Right atrium auricular region (tissue), 2 donors: ENCODE data around the gene SGO2. TPM values are rescaled to one million over a fixed set of nuclear protein-coding genes. Genes with fewer than 3 reads are reported as not detected.

Source experiments
- DNase-seq: peaks from one replicate; pipeline ENCODE4 v3.0.0-alpha.2; 2019; ENCODE audit warnings: low spot score
- H3K27ac ChIP-seq, 2 donors: fragments of 200-600 bp; sonication (generic); 1 replicate in 1 of 2; 2 replicates in 1 of 2; pipeline ENCODE4 v1.5.1; 2016 to 2019
- H3K27me3 ChIP-seq, 2 donors: fragments of 200-600 bp; sonication (generic); one replicate each; pipeline versions ENCODE4 v1.5.1 to v1.6.0; 2017 to 2019
- H3K36me3 ChIP-seq: fragments of 200-600 bp; sonication (generic); one replicate; pipeline ENCODE4 v1.5.1; 2016
- H3K4me1 ChIP-seq, 2 donors: fragments of 200-600 bp; sonication (generic); one replicate each; pipeline versions ENCODE4 v1.5.1 to v1.6.0; 2017 to 2019
- H3K4me3 ChIP-seq, 2 donors: fragments of 200-600 bp; sonication (generic); 1 replicate in 1 of 2; 2 replicates in 1 of 2; pipeline ENCODE4 v1.5.1; 2017 to 2019; ENCODE audit warnings: mild to moderate bottlenecking in 1 of 2, moderate library complexity in 1 of 2
- H3K9me3 ChIP-seq, 2 donors: fragments of 200-600 bp; sonication (generic); one replicate each; pipeline ENCODE4 v1.5.1; 2019
- CTCF ChIP-seq, 2 donors: fragments of 200-600 bp; sonication (generic); IDR thresholded peaks; one replicate each; pipeline ENCODE4 v1.5.1; 2019; ENCODE audit warnings: antibody characterized with exemption in 2 of 2
- total RNA-seq, 2 donors: library from RNA; depleted of rRNA; stranded (reverse); fragments of >200 nt; gene quantifications; one replicate each; pipeline ENCODE4 v1.1.0, GENCODE V29; 2016

Gene SGO2
- total RNA-seq, 2 donors from 2014 or later, result 1.9 to 2.5 TPM

GRCh38 chr2:200593905-200594304, 67.9 kb downstream of the SGO2 start:
- DNase-seq, result no peak
- TF ChIP-seq CTCF (IDR thresholded peaks at IDR 0.05), result no peak
- Histone ChIP-seq H3K9me3 (no peaks in the 10 kb centered on the region), H3K4me3 (no peak overlapping the region), H3K27me3 (no peaks in the 10 kb centered on the region), H3K4me1 (no peaks in the 10 kb centered on the region), H3K36me3 (no peaks in the 10 kb centered on the region), H3K27ac (no peak overlapping the region)

GRCh38 chr2:200595913-200596312, 69.9 kb downstream of the SGO2 start:
- Histone ChIP-seq H3K9me3 (no peaks in the 10 kb centered on the region), H3K4me1 (no peaks in the 10 kb centered on the region), H3K36me3 (no peaks in the 10 kb centered on the region), H3K27me3 (no peaks in the 10 kb centered on the region), H3K27ac (no peak overlapping the region), H3K4me3 (no peak overlapping the region)
- TF ChIP-seq CTCF (IDR thresholded peaks at IDR 0.05), result no peak
- DNase-seq, result no peak

GRCh38 chr2:200596774-200597570, 71.0 kb downstream of the SGO2 start:
- Histone ChIP-seq H3K27ac (no peak overlapping the region), H3K36me3 (no peaks in the 10 kb centered on the region)
- no peak for TF ChIP-seq CTCF (IDR thresholded peaks at IDR 0.05)

GRCh38 chr2:200599206-200599605, 73.2 kb downstream of the SGO2 start:
- Histone ChIP-seq H3K4me1 (no peaks in the 10 kb centered on the region), H3K27me3 (no peaks in the 10 kb centered on the region), H3K36me3 (no peaks in the 10 kb centered on the region), H3K9me3 (no peaks in the 10 kb centered on the region), H3K4me3 (no peak overlapping the region), H3K27ac (no peak overlapping the region)
- DNase-seq, result no peak
- TF ChIP-seq CTCF (IDR thresholded peaks at IDR 0.05), result no peak

More at GRCh38 chr2:200596774-200597570, 71.0 kb downstream of the SGO2 start:
- Histone ChIP-seq H3K9me3 (no peaks in the 10 kb centered on the region), H3K4me1 (no peaks in the 10 kb centered on the region), H3K4me3 (no peak overlapping the region), H3K27me3 (no peaks in the 10 kb centered on the region)
- DNase-seq, result no peak

GRCh38 chr2:200600549-200601225, 74.7 kb downstream of the SGO2 start:
- Histone ChIP-seq H3K9me3 (no peaks in the 10 kb centered on the region), H3K4me1 (no peaks in the 10 kb centered on the region), H3K27me3 (no peaks in the 10 kb centered on the region), H3K36me3 (no peaks in the 10 kb centered on the region), H3K4me3 (no peak overlapping the region), H3K27ac (no peak overlapping the region)
- no peak for TF ChIP-seq CTCF (IDR thresholded peaks at IDR 0.05)
- DNase-seq, result no peak
